Thymus (tissue), 11 donors: ENCODE results near the gene ZNF585A. TPM values are rescaled to one million over a fixed set of nuclear protein-coding genes. Genes with fewer than 3 reads are reported as not detected.
"Not testable (repeated sequence)": the region's sequence is repeated elsewhere in the genome, so short reads cannot be mapped to it uniquely, and the experiment has no call there.

Source experiments
- DNase-seq, 9 donors: peaks; one replicate each; pipeline ENCODE4 v3.0.0-alpha.2; 2013; ENCODE audit warnings: low spot score in 9 of 9, low read depth in 6 of 9, missing footprints in 1 of 9
- H3K27ac ChIP-seq, 2 donors: one replicate each; pipeline ENCODE4 v1.5.1; 2013; ENCODE audit warnings: control low read depth in 1 of 2, low read depth in 1 of 2, low read length in 1 of 2, mild to moderate bottlenecking in 1 of 2, moderate library complexity in 1 of 2
- H3K27me3 ChIP-seq, 2 donors: one replicate each; pipeline ENCODE4 v1.5.1; 2013; ENCODE audit warnings: low read length in 1 of 2; ENCODE audit not compliant: control insufficient read depth in 2 of 2, insufficient read depth in 1 of 2
- H3K36me3 ChIP-seq, 2 donors: one replicate each; pipeline ENCODE4 v1.5.1; 2013; ENCODE audit warnings: low read length in 1 of 2, mild to moderate bottlenecking in 1 of 2, moderate library complexity in 1 of 2; ENCODE audit not compliant: control insufficient read depth in 2 of 2, insufficient read depth in 2 of 2
- H3K4me1 ChIP-seq, 2 donors: one replicate each; pipeline ENCODE4 v1.5.1; 2013; ENCODE audit warnings: low read length in 2 of 2; ENCODE audit not compliant: control insufficient read depth in 2 of 2, insufficient read depth in 2 of 2
- H3K4me3 ChIP-seq, 2 donors: one replicate each; pipeline ENCODE4 v1.5.1; 2013; ENCODE audit warnings: low read length in 2 of 2, control low read depth in 1 of 2, mild to moderate bottlenecking in 1 of 2
- H3K9me3 ChIP-seq, 2 donors: one replicate each; pipeline ENCODE4 v1.5.1; 2013; ENCODE audit warnings: low read length in 1 of 2, mild to moderate bottlenecking in 1 of 2; ENCODE audit not compliant: control insufficient read depth in 2 of 2, insufficient read depth in 1 of 2
- WGBS: extraction: QIAGEN DNeasy Blood & Tissue Kit; methylation state at CpG from one replicate; pipeline ENCODE4 v1.1.7; 2013; 5-methylcytosine and 5-hydroxymethylcytosine counted together
- polyA plus RNA-seq: library from polyadenylated mRNA; stranded (reverse); fragments of 200-250 nt; gene quantifications from one replicate; pipeline ENCODE4 v1.2.3, GENCODE V29; 2013
- total RNA-seq: library from RNA; stranded (reverse); fragments of 120-200 nt; gene quantifications from one replicate; pipeline ENCODE4 v1.2.4, GENCODE V29; 2013
- donor health status: healthy.

ZNF585A gene
- total and polyA plus RNA-seq, 2 donors: 19.1 to 30.7 TPM

DNA sequence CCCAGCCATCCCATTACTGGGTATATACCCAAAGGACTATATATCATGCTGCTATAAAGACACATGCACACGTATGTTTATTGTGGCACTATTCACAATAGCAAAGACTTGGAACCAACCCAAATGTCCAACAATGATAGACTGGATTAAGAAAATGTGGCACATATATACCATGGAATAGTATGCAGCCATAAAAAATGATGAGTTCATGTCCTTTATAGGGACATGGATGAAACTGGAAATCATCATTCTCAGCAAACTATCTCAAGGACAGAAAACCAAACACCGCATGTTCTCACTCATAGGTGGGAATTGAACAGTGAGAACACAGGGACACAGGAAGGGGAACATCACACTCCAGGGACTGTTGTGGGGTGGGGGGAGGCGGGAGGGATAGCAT lies 50.4 kb downstream of the ZNF585A start:
- H3K36me3 ChIP-seq, H3K4me1 ChIP-seq, H3K9me3 ChIP-seq, H3K27ac ChIP-seq, H3K4me3 ChIP-seq, H3K27me3 ChIP-seq, DNase-seq: not testable (repeated sequence)
- 98% methylated on average over 2 of the region's 3 CpGs for WGBS

- no peak overlapping the region for H3K27ac ChIP-seq
- H3K4me1 ChIP-seq: no peaks in the 10 kb centered on the region
- H3K4me3 ChIP-seq: no peak overlapping the region
- no peaks in the 10 kb centered on the region for H3K27me3 ChIP-seq
- peaks cover 0 to 20% of the 10 kb centered on the region in 2 donors for H3K36me3 ChIP-seq
- DNase-seq: no peak
- 94% methylated on average over 9 of the region's 9 CpGs for WGBS
- H3K9me3 ChIP-seq: peaks cover 6% of the 10 kb centered on the region in 2 donors
These were observed 58.5 kb downstream of the ZNF585A start for GRCh38 chr19:37114001-37114400.

GRCh38 chr19:37111753-37112152 lies 60.7 kb downstream of the ZNF585A start:
- H3K4me1 ChIP-seq, H3K27ac ChIP-seq, DNase-seq, H3K4me3 ChIP-seq, H3K27me3 ChIP-seq, H3K9me3 ChIP-seq: not testable (repeated sequence)
- 97% methylated on average over 7 of the region's 7 CpGs for WGBS
- peaks cover 0 to 23% of the 10 kb centered on the region in 2 donors for H3K36me3 ChIP-seq

DNA sequence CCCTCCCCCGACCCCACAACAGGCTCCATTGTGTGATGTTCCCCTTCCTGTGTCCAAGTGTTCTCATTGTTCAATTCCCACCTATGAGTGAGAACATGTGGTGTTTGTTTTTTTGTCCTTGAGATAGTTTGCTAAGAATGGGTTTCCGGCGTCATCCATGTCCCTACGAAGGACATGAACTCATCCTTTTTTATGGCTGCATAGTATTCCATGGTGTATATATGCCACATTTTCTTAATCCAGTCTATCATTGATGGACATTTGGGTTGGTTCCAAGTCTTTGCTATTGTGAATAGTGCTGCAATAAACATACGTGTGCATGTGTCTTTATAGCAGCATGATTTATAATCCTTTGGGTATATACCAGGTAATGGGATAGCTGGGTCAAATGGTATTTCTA lies 68.4 kb downstream of the ZNF585A start:
- not testable (repeated sequence) for H3K27me3 ChIP-seq

GRCh38 chr19:37098570-37098969 lies 73.9 kb downstream of the ZNF585A start:
- DNase-seq: no peak
- H3K4me3 ChIP-seq: no peak overlapping the region
- H3K36me3 ChIP-seq: peaks cover 6 to 19% of the 10 kb centered on the region in 2 donors
- no peak overlapping the region for H3K27ac ChIP-seq
- 45% methylated on average over 1 of the region's 1 CpG for WGBS
- H3K9me3 ChIP-seq: peaks cover 3 to 18% of the 10 kb centered on the region in 2 donors
- H3K4me1 ChIP-seq: no peaks in the 10 kb centered on the region
- no peaks in the 10 kb centered on the region for H3K27me3 ChIP-seq

More for the DNA sequence above, 68.4 kb downstream of the ZNF585A start:
- not testable (repeated sequence) for DNase-seq, H3K4me1 ChIP-seq, H3K4me3 ChIP-seq, H3K27ac ChIP-seq
- 99% methylated on average over 5 of the region's 5 CpGs for WGBS
- Histone ChIP-seq H3K9me3 (peaks cover 6 to 15% of the 10 kb centered on the region in 2 donors), H3K36me3 (peaks cover 6 to 16% of the 10 kb centered on the region in 2 donors)

- H3K27ac ChIP-seq: no peak overlapping the region
- no peak for DNase-seq
- H3K36me3 ChIP-seq: peaks cover 5 to 31% of the 10 kb centered on the region in 2 donors
- no peaks in the 10 kb centered on the region for H3K4me1 ChIP-seq
- H3K4me3 ChIP-seq: no peak overlapping the region
- H3K9me3 ChIP-seq: peaks cover 2 to 9% of the 10 kb centered on the region in 2 donors
- H3K27me3 ChIP-seq: no peaks in the 10 kb centered on the region
- WGBS: 96% methylated on average over 1 of the region's 1 CpG
These were observed 76.6 kb downstream of the ZNF585A start for GRCh38 chr19:37095859-37096258.

Other genes starting within 250 kb of the ZNF585A start
- 13.7 TPM for gene ZNF420, start 94.3 kb downstream of the ZNF585A start, total RNA-seq
- 8.2 TPM for gene ZNF420, start 94.3 kb downstream of the ZNF585A start, polyA plus RNA-seq
- 12.0 TPM for gene ZNF585B, start 37.8 kb upstream of the ZNF585A start, total RNA-seq
- 11.3 TPM for gene ZNF585B, start 37.8 kb upstream of the ZNF585A start, polyA plus RNA-seq
- gene ZNF383, start 45.5 kb upstream of the ZNF585A start, total RNA-seq: 7.1 TPM
- gene ZNF383, start 45.5 kb upstream of the ZNF585A start, polyA plus RNA-seq: 11.7 TPM
- gene ZNF527, start 198.4 kb upstream of the ZNF585A start, total RNA-seq: 4.0 TPM
- gene ZNF527, start 198.4 kb upstream of the ZNF585A start, polyA plus RNA-seq: 4.9 TPM